RWPE1 (cell line): ENCODE results near the gene SENP1.
A peak's percentile ranks its signal among the peaks of the same experiment; 100 is the strongest.

ENCODE experiments used
- CTCF ChIA-PET: fragments of 350-600 bp; sonication (Branson Sonifier 250); formaldehyde crosslinking; extraction: SDS; loops from one replicate; lab custom pipeline; 2021; lab: Yijun Ruan, JAX
- POLR2A ChIA-PET: fragments of 400-600 bp; formaldehyde crosslinking; extraction: SDS; loops from one replicate; lab custom pipeline; 2020; ENCODE audit warnings: antibody characterized with exemption; ENCODE audit not compliant: low non-redundant PET; lab: Yijun Ruan, JAX
- DNase-seq: peaks from one replicate; pipeline ENCODE4 v3.0.0; 2012; ENCODE audit warnings: low spot score
- H3K27ac ChIP-seq: fragments of 450-650 bp; 2 replicates; pipeline ENCODE4 v1.5.1; 2017
- CTCF ChIP-seq: fragments of 450-650 bp; conservative IDR thresholded peaks from 2 replicates; pipeline ENCODE4 v1.5.1; 2017; ENCODE audit warnings: low read depth, mild to moderate bottlenecking

SENP1 gene

GRCh38 chr12:48070731-48071130 is 35.1 kb downstream of the SENP1 start:
- CTCF ChIA-PET: no interaction called here
- H3K27ac ChIP-seq: no peak overlapping the region
- no peak for DNase-seq
- POLR2A ChIA-PET: no interaction called here
- no peak for TF ChIP-seq CTCF

GRCh38 chr12:48070033-48070432 is 35.8 kb downstream of the SENP1 start:
- no peak for TF ChIP-seq CTCF
- ChIA-PET POLR2A (no interaction called here), CTCF (no interaction called here)
- DNase-seq: no peak
- no peak overlapping the region for H3K27ac ChIP-seq

GRCh38 chr12:48069241-48069640 is 36.6 kb downstream of the SENP1 start:
- TF ChIP-seq CTCF: no peak
- CTCF ChIA-PET: no interaction called here
- DNase-seq: peak; percentile 12
- H3K27ac ChIP-seq: no peak overlapping the region
- POLR2A ChIA-PET: no interaction called here

GRCh38 chr12:48068457-48068856 is 37.4 kb downstream of the SENP1 start:
- DNase-seq: no peak
- CTCF ChIA-PET: no interaction called here
- TF ChIP-seq CTCF: no peak
- POLR2A ChIA-PET: no interaction called here
- H3K27ac ChIP-seq: no peak overlapping the region

- DNase-seq: no peak
- ChIA-PET CTCF (no interaction called here), POLR2A (no interaction called here)
- H3K27ac ChIP-seq: no peak overlapping the region
- no peak for TF ChIP-seq CTCF
These were observed 38.5 kb downstream of the SENP1 start for GRCh38 chr12:48067250-48067938.

- no peak overlapping the region for H3K27ac ChIP-seq
- POLR2A ChIA-PET: no interaction called here
- no peak for DNase-seq
- CTCF ChIA-PET: no interaction called here
- TF ChIP-seq CTCF: no peak
These were observed 40.8 kb downstream of the SENP1 start for GRCh38 chr12:48065041-48065440.
